Osteocyte (in vitro differentiated cells): ENCODE data around the gene VIPR2. TPM values are rescaled to one million over a fixed set of nuclear protein-coding genes. Genes with fewer than 3 reads are reported as not detected.

Experiments used
- DNase-seq: peaks from one replicate; pipeline ENCODE4 v3.0.0; 2021; ENCODE audit warnings: mixed read lengths; ENCODE audit not compliant: unreplicated experiment; ENCODE audit errors: extremely low spot score
- H3K27ac Mint-ChIP-seq: one replicate; pipeline ENCODE4 v1.8.0; 2021; ENCODE audit warnings: mild to moderate bottlenecking, mixed read lengths; ENCODE audit not compliant: unreplicated experiment
- H3K27me3 Mint-ChIP-seq: one replicate; pipeline ENCODE4 v1.8.0; 2021; ENCODE audit warnings: mixed read lengths; ENCODE audit not compliant: unreplicated experiment
- H3K36me3 Mint-ChIP-seq: one replicate; pipeline ENCODE4 v1.8.0; 2021; ENCODE audit warnings: mixed read lengths; ENCODE audit not compliant: unreplicated experiment
- H3K4me1 Mint-ChIP-seq: one replicate; pipeline ENCODE4 v1.8.0; 2021; ENCODE audit warnings: mixed read lengths; ENCODE audit not compliant: unreplicated experiment
- H3K4me3 Mint-ChIP-seq: one replicate; pipeline ENCODE4 v1.8.0; 2021; ENCODE audit warnings: mild to moderate bottlenecking, moderate library complexity, mixed read lengths; ENCODE audit not compliant: unreplicated experiment
- H3K9me3 Mint-ChIP-seq: one replicate; pipeline ENCODE4 v1.8.0; 2021; ENCODE audit warnings: mixed read lengths; ENCODE audit not compliant: unreplicated experiment
- total RNA-seq: library from RNA; stranded (reverse); gene quantifications from 2 replicates; pipeline ENCODE4 v1.2.1, GENCODE V29; 2021
- TF ChIP-seq, protein P1 (sequence below): fragments of 200-600 bp; sonication (generic); IDR thresholded peaks from 2 replicates; pipeline ENCODE4 v1.5.0; 2021; ENCODE audit warnings: antibody characterized with exemption, mild to moderate bottlenecking, moderate library complexity

VIPR2 gene
- total RNA-seq, 1 donor from 2014 or later = 0.19 TPM

DNA sequence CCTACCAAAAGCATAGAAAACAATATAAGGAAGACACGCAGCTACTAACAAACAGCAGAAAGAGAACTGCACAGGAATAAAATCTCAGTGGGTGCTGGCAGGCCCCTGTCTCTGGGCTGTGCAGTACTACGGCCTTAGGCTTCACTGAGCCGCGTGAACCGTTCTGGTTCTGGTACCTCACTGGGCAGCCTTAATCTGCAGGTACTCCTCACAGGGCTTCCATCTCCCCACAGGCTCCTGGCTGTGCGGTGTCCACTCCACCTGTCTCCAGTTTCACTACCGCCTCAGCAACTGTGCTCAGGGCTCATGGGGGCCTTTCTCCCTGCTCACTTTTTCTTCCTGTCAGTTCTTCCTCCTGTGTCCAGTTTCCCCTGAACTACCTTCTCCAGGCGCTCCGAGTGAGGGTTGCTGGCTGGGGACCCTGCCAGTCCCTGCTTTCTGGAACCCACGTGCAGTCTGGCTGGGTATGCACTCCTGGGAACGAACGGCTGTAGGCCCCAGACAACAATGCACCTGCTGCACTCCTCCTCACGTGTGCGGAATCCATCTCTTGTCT, 75.7 kb downstream of the VIPR2 start:
- TF ChIP-seq, protein P1, sequence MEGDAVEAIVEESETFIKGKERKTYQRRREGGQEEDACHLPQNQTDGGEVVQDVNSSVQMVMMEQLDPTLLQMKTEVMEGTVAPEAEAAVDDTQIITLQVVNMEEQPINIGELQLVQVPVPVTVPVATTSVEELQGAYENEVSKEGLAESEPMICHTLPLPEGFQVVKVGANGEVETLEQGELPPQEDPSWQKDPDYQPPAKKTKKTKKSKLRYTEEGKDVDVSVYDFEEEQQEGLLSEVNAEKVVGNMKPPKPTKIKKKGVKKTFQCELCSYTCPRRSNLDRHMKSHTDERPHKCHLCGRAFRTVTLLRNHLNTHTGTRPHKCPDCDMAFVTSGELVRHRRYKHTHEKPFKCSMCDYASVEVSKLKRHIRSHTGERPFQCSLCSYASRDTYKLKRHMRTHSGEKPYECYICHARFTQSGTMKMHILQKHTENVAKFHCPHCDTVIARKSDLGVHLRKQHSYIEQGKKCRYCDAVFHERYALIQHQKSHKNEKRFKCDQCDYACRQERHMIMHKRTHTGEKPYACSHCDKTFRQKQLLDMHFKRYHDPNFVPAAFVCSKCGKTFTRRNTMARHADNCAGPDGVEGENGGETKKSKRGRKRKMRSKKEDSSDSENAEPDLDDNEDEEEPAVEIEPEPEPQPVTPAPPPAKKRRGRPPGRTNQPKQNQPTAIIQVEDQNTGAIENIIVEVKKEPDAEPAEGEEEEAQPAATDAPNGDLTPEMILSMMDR = no peak
- Mint-ChIP-seq H3K4me1 (peaks cover 7% of the 10 kb centered on the region), H3K27me3 (no peaks in the 10 kb centered on the region), H3K36me3 (no peaks in the 10 kb centered on the region), H3K9me3 (no peaks in the 10 kb centered on the region), H3K27ac (no peak overlapping the region), H3K4me3 (no peak overlapping the region)
- no peak for DNase-seq

DNA sequence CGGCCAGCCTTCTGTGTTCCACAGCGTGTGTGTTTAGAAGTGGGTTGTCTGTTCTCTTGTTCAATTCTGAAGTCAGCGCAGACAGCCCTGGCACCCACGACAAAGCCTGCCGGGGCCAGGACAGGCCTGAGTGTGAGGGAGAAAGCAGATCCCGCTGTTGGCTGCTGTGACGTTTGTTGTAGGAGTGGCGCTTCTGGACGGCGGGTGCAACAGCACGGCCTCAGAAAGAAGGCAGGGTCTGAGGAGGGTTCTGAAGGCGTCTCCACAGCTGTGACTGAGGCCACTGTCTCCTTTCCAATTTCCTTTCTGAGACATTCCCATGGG, 76.2 kb downstream of the VIPR2 start:
- Mint-ChIP-seq H3K4me1 (peaks cover 7% of the 10 kb centered on the region), H3K27ac (no peak overlapping the region), H3K27me3 (no peaks in the 10 kb centered on the region)

DNA sequence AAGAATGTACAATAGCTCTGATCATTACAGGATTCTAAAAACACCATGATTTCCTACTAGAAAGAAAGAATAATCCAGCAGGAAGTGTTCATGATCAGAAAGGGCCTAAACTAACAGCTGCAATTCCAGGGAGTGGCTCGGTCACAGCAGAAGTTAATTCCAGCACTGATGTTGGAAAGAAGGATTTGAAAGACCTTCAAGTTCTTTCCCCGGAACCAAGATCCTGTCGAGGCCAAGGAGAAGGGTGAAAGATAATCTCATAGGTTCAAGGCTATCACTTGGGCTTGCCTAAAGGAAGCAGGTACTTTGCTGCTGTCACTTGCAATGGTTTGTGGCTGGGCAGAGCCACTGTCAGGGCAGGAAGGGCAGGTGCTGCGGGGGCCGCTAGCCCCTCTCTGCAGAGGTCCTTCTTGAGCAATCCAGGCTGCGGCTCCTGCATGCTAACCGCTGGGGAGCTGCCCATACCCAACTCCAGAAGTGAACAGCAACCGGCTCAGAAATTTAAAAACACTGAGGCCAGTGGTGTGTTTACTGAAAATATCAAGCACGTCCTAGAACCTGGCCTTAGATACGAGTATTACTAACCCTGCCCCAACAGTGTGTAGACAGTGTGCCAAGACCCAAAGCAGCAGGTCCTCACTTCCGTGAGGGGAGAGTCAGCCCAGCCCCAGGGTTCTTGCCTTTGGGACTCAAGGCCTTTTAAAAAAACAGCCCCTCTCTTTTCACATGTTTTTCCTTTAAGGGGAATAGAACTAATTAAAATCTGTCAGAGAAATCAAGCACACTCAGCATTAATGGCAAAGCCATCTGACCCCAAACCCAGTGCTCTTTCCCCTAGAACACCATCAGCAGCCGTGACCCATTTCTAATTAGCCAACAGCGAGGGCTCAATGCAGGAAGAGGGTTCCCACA, 76.8 kb downstream of the VIPR2 start:
- H3K9me3 Mint-ChIP-seq = no peaks in the 10 kb centered on the region
- H3K36me3 Mint-ChIP-seq = no peaks in the 10 kb centered on the region
- DNase-seq = peak; percentile 76
- no peak overlapping the region for H3K27ac Mint-ChIP-seq
- no peak overlapping the region for H3K4me3 Mint-ChIP-seq
- H3K4me1 Mint-ChIP-seq = peaks cover 7% of the 10 kb centered on the region
- TF ChIP-seq, protein P1 = no peak
- H3K27me3 Mint-ChIP-seq = no peaks in the 10 kb centered on the region

More for the DNA sequence above, 76.2 kb downstream of the VIPR2 start:
- no peaks in the 10 kb centered on the region for H3K9me3 Mint-ChIP-seq
- DNase-seq = peak; percentile 76
- H3K36me3 Mint-ChIP-seq = no peaks in the 10 kb centered on the region
- H3K4me3 Mint-ChIP-seq = no peak overlapping the region
- TF ChIP-seq, protein P1 = no peak

DNA sequence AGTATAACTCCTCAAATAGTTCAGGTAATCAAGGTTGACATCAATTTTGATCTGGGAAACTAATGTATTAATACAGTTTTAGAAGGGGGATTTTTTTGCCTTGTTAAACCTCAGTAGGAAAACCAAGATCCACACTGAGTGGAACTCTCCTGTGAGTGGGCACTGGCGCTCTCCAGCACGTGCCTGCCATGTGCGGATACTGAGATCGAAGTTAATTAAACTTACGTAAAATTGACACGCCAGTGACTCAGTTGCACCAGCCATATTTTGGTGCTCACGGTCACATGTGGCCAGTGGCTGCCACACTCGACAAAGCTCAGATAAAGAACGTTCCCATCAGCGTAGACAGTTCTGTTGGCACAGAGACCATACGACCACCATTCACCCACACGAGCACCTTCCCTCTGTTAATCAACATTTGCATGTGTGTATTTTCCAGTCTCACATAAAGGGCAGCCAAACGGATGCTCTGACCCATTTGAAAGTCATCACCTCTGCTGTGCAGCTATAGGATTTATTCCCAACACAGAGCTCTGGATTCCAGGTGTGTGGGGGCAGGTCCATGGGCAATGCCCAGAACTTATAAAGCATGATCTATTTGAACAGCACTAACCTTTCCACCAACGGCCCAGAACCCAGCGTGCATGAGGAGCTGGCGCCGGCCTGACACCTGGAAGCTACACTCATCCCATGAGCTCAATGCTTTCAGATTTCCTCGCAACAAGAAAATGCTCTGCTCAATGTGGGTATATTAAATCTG, 77.7 kb downstream of the VIPR2 start:
- no peaks in the 10 kb centered on the region for H3K9me3 Mint-ChIP-seq
- no peaks in the 10 kb centered on the region for H3K27me3 Mint-ChIP-seq
- TF ChIP-seq, protein P1 = no peak
- peaks cover 7% of the 10 kb centered on the region for H3K4me1 Mint-ChIP-seq
- H3K4me3 Mint-ChIP-seq = no peak overlapping the region
- no peaks in the 10 kb centered on the region for H3K36me3 Mint-ChIP-seq
- DNase-seq = no peak
- H3K27ac Mint-ChIP-seq = no peak overlapping the region
